CD4-positive, alpha-beta T cell (primary cell): ENCODE data around the gene SMIM41. TPM values are rescaled to one million over a fixed set of nuclear protein-coding genes. Genes with fewer than 3 reads are reported as not detected.

Source experiments
- ATAC-seq: fragments of 200-7000 bp; cut with Tn5 transposase; one replicate; pipeline ENCODE4 v1.10.0; 2022; ENCODE audit warnings: mild to moderate bottlenecking; ENCODE audit not compliant: poor library complexity
- CTCF ChIA-PET: fragments of 350-600 bp; sonication (Branson Sonifier 250); formaldehyde crosslinking; loops from one replicate; lab custom pipeline; 2021; ENCODE audit warnings: antibody characterized with exemption, inconsistent platforms; lab: Charles Lee
- POLR2A ChIA-PET: fragments of 350-600 bp; sonication (Branson Sonifier 250); formaldehyde crosslinking; loops from one replicate; lab custom pipeline; 2021; ENCODE audit warnings: antibody characterized with exemption, inconsistent platforms; lab: Charles Lee
- DNase-seq, 14 experiments: peaks; one replicate each; pipeline ENCODE4 v3.0.0-alpha.2; 2013 to 2020; ENCODE audit warnings: mixed read lengths in 2 of 14
- H3K27ac ChIP-seq, 2 donors: one replicate each; pipeline versions ENCODE4 v1.5.1 to v1.7.0; 2013; ENCODE audit warnings: low read length in 2 of 2, low read depth in 1 of 2, mild to moderate bottlenecking in 1 of 2
- H3K27me3 ChIP-seq, 2 experiments: 1 replicate in 1 of 2; 2 replicates in 1 of 2; pipeline versions ENCODE4 v1.6.1 to v1.7.0; 2013; ENCODE audit warnings: low read length in 2 of 2, control low read depth in 1 of 2, mild to moderate bottlenecking in 1 of 2, moderate library complexity in 1 of 2; ENCODE audit not compliant: insufficient read depth in 2 of 2, control insufficient read depth in 1 of 2
- H3K36me3 ChIP-seq: one replicate; pipeline ENCODE4 v1.6.1; 2013; ENCODE audit warnings: low read length, control low read depth; ENCODE audit not compliant: insufficient read depth
- H3K4me1 ChIP-seq: one replicate; pipeline ENCODE4 v1.6.1; 2013; ENCODE audit warnings: low read length, control low read depth; ENCODE audit not compliant: insufficient read depth
- H3K4me3 ChIP-seq: one replicate; pipeline ENCODE4 v1.5.1; 2013; ENCODE audit warnings: mild to moderate bottlenecking, low read length, moderate library complexity
- H3K9me3 ChIP-seq, 2 experiments: 1 replicate in 1 of 2; 2 replicates in 1 of 2; pipeline versions ENCODE4 v1.6.1 to v1.7.0; 2013; ENCODE audit warnings: low read length in 2 of 2, mild to moderate bottlenecking in 2 of 2, control low read depth in 1 of 2, moderate library complexity in 1 of 2; ENCODE audit not compliant: control insufficient read depth in 1 of 2, insufficient read depth in 1 of 2
- H3K27ac Mint-ChIP-seq: one replicate; pipeline ENCODE4 v1.8.0; 2020; ENCODE audit warnings: mixed read lengths
- H3K27me3 Mint-ChIP-seq: one replicate; pipeline ENCODE4 v1.8.0; 2021; ENCODE audit warnings: mixed read lengths
- H3K36me3 Mint-ChIP-seq: one replicate; pipeline ENCODE4 v1.8.0; 2021; ENCODE audit warnings: low read depth, mixed read lengths
- H3K4me1 Mint-ChIP-seq: one replicate; pipeline ENCODE4 v1.8.0; 2021; ENCODE audit warnings: low read depth, mixed read lengths
- H3K4me3 Mint-ChIP-seq: one replicate; pipeline ENCODE4 v1.8.0; 2020; ENCODE audit warnings: mild to moderate bottlenecking, mixed read lengths
- H3K9me3 Mint-ChIP-seq: one replicate; pipeline ENCODE4 v1.8.0; 2020; ENCODE audit warnings: mixed read lengths
- intact Hi-C, 2 experiments: fragments of 100-400 bp; cut with DNase I in 1 of 2; cut with micrococcal nuclease in 1 of 2; formaldehyde crosslinking; loops; one replicate each; pipeline versions ENCODE4 v1.15.1 to v1.9.0; 2023 to 2025; cut with DNase I, micrococcal nuclease
- total RNA-seq, 174 experiments: library from RNA in 2 of 174; stranded (reverse) in 2 of 174; gene quantifications; one replicate each; pipeline ENCODE4 v1.2.3 and lab custom pipeline; 2021 to 2026
- TF ChIP-seq, protein P1 (sequence below): fragments of 200-600 bp; IDR thresholded peaks from one replicate; pipeline ENCODE4 v1.8.0; 2022; ENCODE audit warnings: antibody characterized with exemption, mild to moderate bottlenecking

The SMIM41 gene
- total RNA-seq, 2 experiments from 2014 or later, result not detected

DNA sequence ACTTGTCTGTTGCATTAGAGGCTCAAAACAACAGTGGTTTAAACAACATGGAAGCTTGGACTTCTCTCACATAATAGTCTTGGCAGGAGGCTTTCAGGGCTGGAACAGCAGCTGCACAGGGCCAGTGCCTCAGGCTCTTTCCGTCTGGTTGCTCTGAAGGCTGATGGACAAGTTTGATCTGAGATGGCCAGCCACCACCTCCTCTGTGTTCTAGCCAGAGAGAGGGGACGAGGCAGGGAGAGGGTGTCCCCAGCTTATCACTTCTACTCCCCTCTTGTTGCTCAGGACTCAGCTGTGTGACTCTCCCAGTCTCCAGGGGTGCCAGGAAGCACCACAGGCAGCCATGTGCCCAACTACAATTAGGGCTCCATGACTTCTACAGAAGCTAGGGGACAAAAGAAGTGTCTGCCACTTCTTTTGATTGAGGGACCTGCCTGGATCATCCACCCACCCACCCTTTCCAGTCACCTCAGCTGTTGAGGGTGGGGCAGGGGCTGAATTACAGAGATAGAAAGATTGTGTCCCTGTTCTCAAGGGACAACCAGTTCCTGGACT, 46.6 kb downstream of the SMIM41 start:
- no peak overlapping the region for H3K4me3 Mint-ChIP-seq
- POLR2A ChIA-PET, result no interaction called here
- Histone ChIP-seq H3K36me3 (no peaks in the 10 kb centered on the region), H3K4me1 (peaks cover 9% of the 10 kb centered on the region), H3K9me3 (no peaks in the 10 kb centered on the region), H3K4me3 (no peak overlapping the region), H3K27me3 (peaks cover 7 to 8% of the 10 kb centered on the region in 2 experiments), H3K27ac (no peak overlapping the region)
- H3K36me3 Mint-ChIP-seq, result no peaks in the 10 kb centered on the region
- CTCF ChIA-PET, result interaction anchor here (0.9 kb wide), 1 partner anchor 10 kb away, joined by 3 read pairs; no protein-coding TSS in a partner anchor
- no peaks in the 10 kb centered on the region for H3K9me3 Mint-ChIP-seq
- no peak for DNase-seq
- ATAC-seq, result no peak
- TF ChIP-seq, protein P1, sequence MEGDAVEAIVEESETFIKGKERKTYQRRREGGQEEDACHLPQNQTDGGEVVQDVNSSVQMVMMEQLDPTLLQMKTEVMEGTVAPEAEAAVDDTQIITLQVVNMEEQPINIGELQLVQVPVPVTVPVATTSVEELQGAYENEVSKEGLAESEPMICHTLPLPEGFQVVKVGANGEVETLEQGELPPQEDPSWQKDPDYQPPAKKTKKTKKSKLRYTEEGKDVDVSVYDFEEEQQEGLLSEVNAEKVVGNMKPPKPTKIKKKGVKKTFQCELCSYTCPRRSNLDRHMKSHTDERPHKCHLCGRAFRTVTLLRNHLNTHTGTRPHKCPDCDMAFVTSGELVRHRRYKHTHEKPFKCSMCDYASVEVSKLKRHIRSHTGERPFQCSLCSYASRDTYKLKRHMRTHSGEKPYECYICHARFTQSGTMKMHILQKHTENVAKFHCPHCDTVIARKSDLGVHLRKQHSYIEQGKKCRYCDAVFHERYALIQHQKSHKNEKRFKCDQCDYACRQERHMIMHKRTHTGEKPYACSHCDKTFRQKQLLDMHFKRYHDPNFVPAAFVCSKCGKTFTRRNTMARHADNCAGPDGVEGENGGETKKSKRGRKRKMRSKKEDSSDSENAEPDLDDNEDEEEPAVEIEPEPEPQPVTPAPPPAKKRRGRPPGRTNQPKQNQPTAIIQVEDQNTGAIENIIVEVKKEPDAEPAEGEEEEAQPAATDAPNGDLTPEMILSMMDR, result no peak
- intact Hi-C loops, result no loop called here
- H3K4me1 Mint-ChIP-seq, result peaks cover 6% of the 10 kb centered on the region
- peaks cover 38% of the 10 kb centered on the region for H3K27me3 Mint-ChIP-seq
- H3K27ac Mint-ChIP-seq, result no peak overlapping the region

DNA sequence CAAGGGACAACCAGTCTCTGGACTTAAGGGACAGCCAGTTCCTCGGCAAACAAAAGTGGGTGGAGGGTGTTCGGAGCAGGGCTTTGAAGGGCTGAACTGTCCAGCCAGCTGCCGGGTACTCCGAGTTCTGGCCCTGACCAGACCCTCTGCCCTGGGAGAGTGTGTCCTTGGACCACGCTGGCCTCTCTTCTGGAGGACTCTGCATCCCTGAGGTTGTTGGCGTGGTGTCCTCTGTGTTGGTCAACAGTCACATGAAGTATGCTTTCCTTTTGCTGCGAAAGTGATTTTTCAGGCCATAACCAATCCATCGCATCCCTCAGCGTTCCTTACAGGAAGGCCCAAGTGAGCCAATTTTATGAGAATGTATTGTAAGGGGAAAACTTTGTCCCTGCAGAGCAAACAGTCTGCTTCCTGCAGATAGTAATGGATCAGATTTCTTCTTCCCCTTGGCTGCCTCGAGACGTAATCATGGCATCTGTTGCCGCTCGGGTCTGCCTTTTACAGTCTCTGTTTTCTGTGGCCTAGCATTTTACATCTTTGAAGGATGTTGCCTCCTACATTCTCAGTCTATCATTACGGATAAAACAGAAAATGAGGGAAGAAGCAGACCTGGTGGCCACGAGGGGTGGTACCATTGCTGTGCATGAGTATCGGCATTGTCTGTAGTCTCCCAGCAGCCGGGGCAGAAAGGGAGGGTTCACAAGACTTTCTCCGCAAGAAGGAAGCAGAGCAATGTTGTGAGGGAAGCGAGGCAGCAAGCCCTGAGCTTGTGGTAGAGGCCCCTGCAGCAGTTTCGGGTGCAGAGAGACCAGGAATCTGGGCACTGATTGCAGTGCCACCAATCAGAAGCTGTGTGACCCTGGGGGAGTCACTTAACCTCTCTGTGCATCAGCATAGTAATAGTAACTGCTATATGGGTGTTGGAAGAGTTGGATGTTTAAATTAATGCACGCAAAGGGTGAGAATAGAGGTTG, 47.4 kb downstream of the SMIM41 start:
- no peak for ATAC-seq
- Mint-ChIP-seq H3K9me3 (no peaks in the 10 kb centered on the region), H3K27me3 (peaks cover 30% of the 10 kb centered on the region), H3K36me3 (no peaks in the 10 kb centered on the region), H3K27ac (no peak overlapping the region), H3K4me1 (peaks cover 2% of the 10 kb centered on the region), H3K4me3 (no peak overlapping the region)
- Histone ChIP-seq H3K4me3 (no peak overlapping the region), H3K27ac (no peak overlapping the region), H3K27me3 (peaks cover 0 to 8% of the 10 kb centered on the region in 2 experiments), H3K4me1 (peaks cover 3% of the 10 kb centered on the region), H3K9me3 (no peaks in the 10 kb centered on the region), H3K36me3 (no peaks in the 10 kb centered on the region)
- intact Hi-C loops, result no loop called here
- CTCF ChIA-PET, result interaction anchor here (1.0 kb wide), 1 partner anchor 10 kb away, joined by 3 read pairs; no protein-coding TSS in a partner anchor
- TF ChIP-seq, protein P1, result no peak
- POLR2A ChIA-PET, result no interaction called here
- DNase-seq, result no peak

DNA sequence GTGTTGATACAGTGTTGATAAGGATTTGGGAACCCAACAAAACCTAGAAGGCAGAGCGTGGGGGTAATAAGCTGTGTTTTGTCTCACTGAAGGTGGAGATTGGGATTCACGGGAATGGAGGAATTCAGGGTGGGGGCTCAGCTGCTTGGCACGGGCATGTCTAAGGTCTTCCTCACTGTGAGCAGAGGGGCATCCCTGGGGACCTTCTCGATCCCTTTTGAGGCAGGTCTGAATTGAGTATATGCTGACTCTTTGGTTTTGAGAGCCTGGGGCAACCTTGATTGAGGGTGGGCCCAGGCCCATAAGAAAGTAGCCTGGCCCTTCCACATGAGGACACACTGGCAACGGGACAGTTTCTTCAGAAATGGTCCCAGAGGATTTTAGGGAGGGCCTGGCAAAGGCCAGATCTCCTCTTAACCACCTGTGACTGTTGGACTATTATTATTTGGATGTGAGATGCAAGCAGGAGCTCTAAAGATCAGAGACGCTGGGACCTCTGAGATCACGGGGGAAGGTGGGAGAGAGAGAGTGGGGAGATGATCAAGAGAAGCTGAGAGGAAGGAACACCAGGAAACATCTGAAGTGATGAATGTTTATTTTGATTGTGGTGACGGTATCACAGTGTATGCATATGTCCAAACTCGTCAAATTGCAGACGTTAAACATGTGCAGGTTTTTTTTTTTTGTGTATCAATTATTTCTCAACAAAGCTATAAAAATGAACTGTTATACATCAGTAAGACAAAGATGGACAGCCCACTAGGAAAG, 48.4 kb downstream of the SMIM41 start:
- no peaks in the 10 kb centered on the region for H3K36me3 ChIP-seq
- ATAC-seq (no peak), DNase-seq (no peak)
- CTCF ChIA-PET, result interaction anchor here (1.0 kb wide), 1 partner anchor 11 kb away, joined by 3 read pairs; no protein-coding TSS in a partner anchor
- no peaks in the 10 kb centered on the region for H3K9me3 ChIP-seq
- H3K27me3 ChIP-seq, result peaks cover 0 to 8% of the 10 kb centered on the region in 2 experiments
- Mint-ChIP-seq H3K4me3 (no peak overlapping the region), H3K36me3 (no peaks in the 10 kb centered on the region), H3K27ac (no peak overlapping the region), H3K4me1 (no peaks in the 10 kb centered on the region), H3K27me3 (peaks cover 22% of the 10 kb centered on the region), H3K9me3 (no peaks in the 10 kb centered on the region)
- no peak overlapping the region for H3K27ac ChIP-seq
- H3K4me1 ChIP-seq, result no peaks in the 10 kb centered on the region
- intact Hi-C loops, result no loop called here
- TF ChIP-seq, protein P1, result no peak
- H3K4me3 ChIP-seq, result no peak overlapping the region
- POLR2A ChIA-PET, result no interaction called here
